Measurements from ENCODE around the gene COL25A1.

COL25A1 gene

DNA sequence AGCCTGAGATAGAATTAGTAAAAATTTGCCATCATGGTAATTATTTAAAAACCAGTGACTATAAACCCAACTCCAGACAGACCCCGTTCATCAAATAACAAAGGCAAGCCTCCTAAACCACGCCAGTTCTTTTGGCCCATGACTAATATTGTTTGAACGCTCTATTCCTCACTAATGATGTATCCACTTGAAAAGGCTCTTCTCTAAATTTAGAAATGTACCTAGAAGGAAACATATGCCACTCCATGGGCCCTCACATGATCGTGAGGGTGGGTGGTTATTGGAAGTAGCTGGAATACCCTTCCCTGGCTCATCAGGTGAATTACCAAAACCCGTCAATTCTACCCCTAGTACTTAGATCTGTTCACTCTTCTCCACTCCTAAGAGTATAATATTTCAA, 249.2 kb downstream of the COL25A1 start:
- H3K27me3 Mint-ChIP-seq = no peaks in the 10 kb centered on the region
- H3K9me3 Mint-ChIP-seq = no peaks in the 10 kb centered on the region
- no peaks in the 10 kb centered on the region for H3K36me3 Mint-ChIP-seq
- H3K4me1 Mint-ChIP-seq = peaks cover 6% of the 10 kb centered on the region
- no peak overlapping the region for H3K4me3 Mint-ChIP-seq
- H3K27ac Mint-ChIP-seq = no peak overlapping the region

DNA sequence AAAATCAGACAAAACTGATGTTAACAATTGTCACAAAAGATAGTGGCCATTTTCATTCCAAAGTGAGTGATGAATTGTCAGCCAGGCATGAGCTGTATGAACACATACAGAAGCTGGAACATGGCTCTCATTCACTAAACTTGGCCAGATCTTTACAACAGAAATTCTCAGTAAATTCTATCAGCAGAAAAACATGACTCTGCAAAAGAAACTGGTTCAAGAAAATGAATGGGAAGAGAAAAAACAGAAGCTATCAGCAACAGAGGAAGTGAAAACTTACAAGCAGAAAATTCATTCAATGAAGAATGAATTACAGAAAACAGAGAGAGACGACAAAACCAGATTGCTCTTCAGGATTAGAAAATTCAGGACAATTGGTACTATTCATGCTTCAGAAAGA, 249.6 kb downstream of the COL25A1 start:
- no peaks in the 10 kb centered on the region for H3K9me3 Mint-ChIP-seq
- H3K4me3 Mint-ChIP-seq = no peak overlapping the region
- no peak overlapping the region for H3K27ac Mint-ChIP-seq
- no peaks in the 10 kb centered on the region for H3K27me3 Mint-ChIP-seq
- H3K4me1 Mint-ChIP-seq = peaks cover 6% of the 10 kb centered on the region
- H3K36me3 Mint-ChIP-seq = no peaks in the 10 kb centered on the region

DNA sequence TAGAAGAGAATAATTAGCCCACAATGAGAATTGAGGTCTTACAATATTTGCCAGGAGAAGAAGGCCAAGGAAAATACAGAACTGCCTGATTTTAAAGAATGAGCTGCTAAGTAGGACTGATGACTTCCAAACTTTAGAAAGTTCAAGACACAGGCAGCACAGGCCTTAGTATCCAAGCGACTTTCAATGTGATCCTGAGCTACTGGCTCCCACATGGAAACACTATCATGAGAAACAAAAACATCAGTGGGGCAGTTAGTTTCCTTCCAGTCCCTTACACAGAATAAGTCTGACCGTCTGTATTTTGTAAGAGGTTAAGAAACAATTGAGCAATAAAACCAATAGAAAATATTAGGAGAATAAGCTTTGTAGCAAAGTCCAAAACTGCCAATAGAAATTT, 251.4 kb downstream of the COL25A1 start:
- H3K27ac Mint-ChIP-seq = no peak overlapping the region
- H3K36me3 Mint-ChIP-seq = no peaks in the 10 kb centered on the region
- no peaks in the 10 kb centered on the region for H3K27me3 Mint-ChIP-seq
- H3K4me1 Mint-ChIP-seq = peaks cover 12% of the 10 kb centered on the region
- no peaks in the 10 kb centered on the region for H3K9me3 Mint-ChIP-seq
- H3K4me3 Mint-ChIP-seq = no peak overlapping the region

DNA sequence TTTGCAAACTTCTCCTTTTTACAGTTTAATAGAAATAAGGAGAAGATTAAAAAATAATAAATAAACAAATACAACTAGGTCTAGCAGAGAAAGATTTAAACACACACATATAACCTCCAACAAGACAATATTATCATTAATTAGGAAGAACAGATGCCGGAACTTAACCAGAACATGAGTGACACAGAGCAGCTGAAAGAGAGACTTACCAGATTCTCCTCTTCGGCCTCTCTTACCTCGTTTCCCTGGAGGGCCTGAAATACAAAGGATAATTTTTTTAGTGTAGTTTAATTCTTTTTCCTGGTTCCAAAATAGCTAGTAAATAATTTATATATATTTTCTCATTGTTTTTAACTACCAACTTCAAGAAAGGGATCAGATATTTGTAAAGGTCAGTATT, 252.5 kb downstream of the COL25A1 start:
- no peaks in the 10 kb centered on the region for H3K9me3 Mint-ChIP-seq
- no peak overlapping the region for H3K4me3 Mint-ChIP-seq
- H3K27ac Mint-ChIP-seq = no peak overlapping the region
- H3K4me1 Mint-ChIP-seq = peaks cover 12% of the 10 kb centered on the region
- H3K27me3 Mint-ChIP-seq = no peaks in the 10 kb centered on the region
- no peaks in the 10 kb centered on the region for H3K36me3 Mint-ChIP-seq

DNA sequence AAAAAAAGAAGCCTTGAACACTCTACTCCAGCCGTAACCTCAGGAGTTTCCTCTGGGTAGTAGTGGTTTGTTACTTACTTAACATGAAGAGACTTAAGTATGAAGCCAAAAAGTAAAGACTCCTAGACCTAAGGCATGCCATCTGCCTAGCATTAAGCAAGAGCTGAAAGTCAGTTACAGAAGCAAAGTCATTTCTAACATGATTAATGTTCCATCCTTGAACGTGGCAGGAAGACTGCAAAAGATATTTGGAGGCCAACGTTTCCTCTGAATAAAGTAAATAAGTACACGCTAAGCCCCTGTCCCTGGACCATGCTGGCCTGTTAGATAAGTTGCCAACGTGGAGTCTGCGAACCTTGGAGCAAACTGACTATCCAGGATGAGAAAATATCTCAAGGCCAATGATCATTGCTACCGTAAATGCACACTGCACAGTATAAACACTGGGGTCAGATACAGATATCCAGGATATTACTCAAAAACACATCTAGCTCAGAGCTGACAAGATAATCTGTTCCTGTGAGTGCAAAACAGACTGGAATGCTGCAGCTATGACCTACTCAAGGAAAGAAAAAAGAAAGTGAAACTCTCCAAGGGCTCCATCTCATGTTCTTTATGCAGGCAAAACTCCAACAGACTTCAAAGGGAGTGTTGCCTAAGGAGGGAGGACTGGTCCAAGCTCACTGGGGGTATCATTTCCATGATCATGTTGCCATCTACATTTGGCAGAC, 255.8 kb downstream of the COL25A1 start:
- no peak overlapping the region for H3K4me3 Mint-ChIP-seq
- H3K9me3 Mint-ChIP-seq = no peaks in the 10 kb centered on the region
- no peaks in the 10 kb centered on the region for H3K36me3 Mint-ChIP-seq
- H3K4me1 Mint-ChIP-seq = peaks cover 6% of the 10 kb centered on the region
- H3K27me3 Mint-ChIP-seq = peaks cover 2% of the 10 kb centered on the region
- no peak overlapping the region for H3K27ac Mint-ChIP-seq

DNA sequence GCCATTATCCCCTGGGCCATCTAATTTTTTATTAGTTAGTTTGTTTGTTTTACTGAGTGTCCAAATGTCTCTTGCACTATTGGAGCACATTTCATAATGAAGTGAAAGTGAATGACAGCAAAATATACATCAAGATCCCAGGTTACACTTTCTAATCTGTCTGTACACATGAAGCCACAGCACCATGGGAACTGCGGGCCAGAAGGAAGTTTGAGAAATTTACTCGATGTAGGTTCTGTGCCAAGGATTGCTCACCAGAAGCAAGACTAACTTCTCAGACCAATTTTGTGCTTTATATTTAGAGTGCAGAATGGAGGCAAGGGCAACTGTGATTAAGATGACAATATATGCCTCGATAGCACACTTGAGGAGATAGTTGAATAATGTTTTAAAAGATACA, 258.0 kb downstream of the COL25A1 start:
- Mint-ChIP-seq H3K4me1 (peaks cover 6% of the 10 kb centered on the region), H3K27ac (no peak overlapping the region), H3K36me3 (no peaks in the 10 kb centered on the region)

DNA sequence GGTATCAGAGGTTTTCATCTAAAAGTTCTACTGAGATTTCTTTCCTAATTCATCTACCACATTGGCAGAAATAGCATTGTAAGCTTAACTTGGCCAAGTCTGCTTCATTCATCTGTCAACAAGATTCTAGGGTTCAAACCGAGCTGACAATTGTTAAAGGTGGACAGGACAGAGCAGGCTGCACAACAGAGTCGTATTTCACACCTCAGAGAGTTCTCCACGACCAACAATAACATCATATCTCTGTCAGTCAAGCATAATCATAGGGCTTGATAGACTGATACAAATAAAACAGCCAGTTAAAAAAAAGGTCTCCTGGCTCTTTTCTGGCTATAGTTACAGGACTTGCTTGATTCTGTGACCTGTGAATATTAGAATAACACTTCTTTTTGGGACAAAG, 259.2 kb downstream of the COL25A1 start:
- H3K27me3 Mint-ChIP-seq = peaks cover 8% of the 10 kb centered on the region
- H3K36me3 Mint-ChIP-seq = no peaks in the 10 kb centered on the region
- H3K4me1 Mint-ChIP-seq = peaks cover 6% of the 10 kb centered on the region
- no peak overlapping the region for H3K4me3 Mint-ChIP-seq
- no peak overlapping the region for H3K27ac Mint-ChIP-seq
- no peaks in the 10 kb centered on the region for H3K9me3 Mint-ChIP-seq

More for the DNA sequence above, 258.0 kb downstream of the COL25A1 start:
- H3K9me3 Mint-ChIP-seq = no peaks in the 10 kb centered on the region
- H3K27me3 Mint-ChIP-seq = peaks cover 6% of the 10 kb centered on the region
- H3K4me3 Mint-ChIP-seq = no peak overlapping the region

DNA sequence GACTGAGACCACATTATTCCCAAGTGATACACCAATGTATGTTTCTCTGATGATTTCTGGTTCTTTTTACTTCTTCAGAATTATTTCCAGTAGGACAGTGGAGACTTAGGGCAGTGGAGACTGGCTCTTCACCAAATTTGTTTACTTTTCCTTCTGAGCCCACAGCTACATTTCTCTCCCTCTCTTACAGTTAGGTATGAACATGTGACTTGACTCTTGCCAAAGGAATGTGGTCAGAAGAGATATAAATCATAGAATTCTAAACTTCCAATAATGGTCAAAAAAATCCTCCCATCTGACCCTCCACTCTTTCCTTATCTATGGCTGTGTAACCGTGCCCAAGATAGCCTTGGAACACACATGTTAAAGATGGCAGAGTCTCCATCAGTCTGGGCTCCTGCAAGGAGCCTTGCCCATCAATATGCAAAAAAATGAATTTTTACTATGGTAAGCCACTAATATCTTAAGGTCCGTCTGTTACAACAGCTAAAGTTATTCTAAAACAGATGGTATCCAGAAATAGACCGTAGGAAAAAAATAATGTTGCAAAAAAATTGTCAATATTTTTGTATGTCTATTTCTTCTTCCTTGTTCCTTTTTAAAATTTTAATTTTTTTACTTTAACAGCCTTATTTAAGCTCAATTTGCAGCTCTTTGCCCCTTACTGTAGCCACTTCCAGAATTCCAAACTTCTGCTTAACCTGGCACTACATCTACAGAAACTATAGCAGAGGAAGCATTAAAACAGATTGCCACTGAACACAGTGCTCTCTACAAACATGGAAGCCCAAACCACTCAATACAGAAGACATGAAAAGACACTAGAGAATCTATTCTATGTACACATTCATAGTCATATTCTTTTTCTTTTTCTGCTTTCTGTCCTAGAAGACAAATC, 260.7 kb downstream of the COL25A1 start:
- no peaks in the 10 kb centered on the region for H3K36me3 Mint-ChIP-seq
- H3K4me3 Mint-ChIP-seq = no peak overlapping the region
- H3K27ac Mint-ChIP-seq = no peak overlapping the region
- peaks cover 2% of the 10 kb centered on the region for H3K4me1 Mint-ChIP-seq
- H3K27me3 Mint-ChIP-seq = peaks cover 8% of the 10 kb centered on the region
- H3K9me3 Mint-ChIP-seq = no peaks in the 10 kb centered on the region

DNA sequence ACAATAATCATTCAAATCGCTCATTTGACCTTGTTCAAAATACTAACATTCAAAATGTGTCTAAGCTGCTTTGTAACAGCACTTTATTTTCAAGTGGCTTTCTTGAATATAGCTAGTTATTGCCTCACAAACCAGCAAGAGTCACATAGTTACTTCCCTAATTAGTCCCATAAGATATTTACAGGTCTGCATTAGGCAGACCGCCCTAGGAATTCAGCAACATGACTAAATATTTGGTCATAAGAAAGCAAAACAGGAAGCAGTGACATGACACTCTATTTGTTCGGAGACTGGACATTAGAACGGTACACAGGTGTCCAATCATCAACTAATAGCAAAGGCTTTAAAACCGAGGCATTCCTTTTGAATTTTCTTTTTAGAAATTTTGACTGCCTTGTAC, 262.0 kb downstream of the COL25A1 start:
- no peak overlapping the region for H3K4me3 Mint-ChIP-seq
- H3K9me3 Mint-ChIP-seq = no peaks in the 10 kb centered on the region

DNA sequence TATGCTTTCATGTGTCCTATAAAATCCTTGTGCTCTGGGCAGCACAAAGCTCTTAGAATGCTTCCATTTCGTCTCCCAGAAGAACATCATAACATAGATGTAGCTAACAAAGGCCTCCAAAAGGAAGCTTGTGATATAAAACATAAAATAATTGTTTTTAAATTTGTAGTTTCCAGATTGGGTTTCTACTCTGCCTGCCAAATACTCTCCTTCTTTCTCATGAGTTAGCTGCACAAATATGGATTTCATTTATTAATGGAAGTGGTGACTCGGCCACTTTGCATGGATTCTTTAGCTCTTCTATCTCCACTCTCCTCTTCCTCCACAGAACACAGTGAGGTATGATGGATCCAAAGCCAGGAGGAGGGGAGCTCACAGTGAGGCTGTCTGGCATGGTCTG, 265.4 kb downstream of the COL25A1 start:
- no peaks in the 10 kb centered on the region for H3K4me1 Mint-ChIP-seq
- H3K4me3 Mint-ChIP-seq = no peak overlapping the region

More for the DNA sequence above, 262.0 kb downstream of the COL25A1 start:
- H3K4me1 Mint-ChIP-seq = no peaks in the 10 kb centered on the region
- H3K27me3 Mint-ChIP-seq = peaks cover 8% of the 10 kb centered on the region
- H3K36me3 Mint-ChIP-seq = no peaks in the 10 kb centered on the region
- H3K27ac Mint-ChIP-seq = no peak overlapping the region

DNA sequence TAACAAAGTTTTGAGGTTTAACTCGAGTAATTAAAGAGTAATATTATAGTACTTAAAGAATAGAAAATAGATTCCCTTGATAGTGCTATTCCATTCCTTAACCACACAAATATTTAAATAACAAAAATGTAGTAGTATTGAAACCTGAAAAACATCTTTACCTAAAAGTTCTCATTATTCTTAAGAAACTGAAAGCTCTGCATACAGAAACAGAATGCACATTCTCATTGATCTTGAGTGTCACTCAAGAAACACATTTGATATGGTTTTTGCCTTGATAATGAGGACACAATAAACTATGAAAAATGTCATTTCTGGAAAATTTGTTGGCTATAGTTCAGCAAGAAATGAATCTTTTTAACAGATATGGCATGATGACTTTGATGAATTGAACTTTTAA, 268.5 kb downstream of the COL25A1 start:
- Mint-ChIP-seq H3K4me3 (no peak overlapping the region), H3K9me3 (no peaks in the 10 kb centered on the region), H3K4me1 (no peaks in the 10 kb centered on the region), H3K27me3 (peaks cover 2% of the 10 kb centered on the region), H3K36me3 (no peaks in the 10 kb centered on the region), H3K27ac (no peak overlapping the region)

More for the DNA sequence above, 265.4 kb downstream of the COL25A1 start:
- Mint-ChIP-seq H3K9me3 (no peaks in the 10 kb centered on the region), H3K27me3 (peaks cover 8% of the 10 kb centered on the region), H3K27ac (no peak overlapping the region), H3K36me3 (no peaks in the 10 kb centered on the region)

DNA sequence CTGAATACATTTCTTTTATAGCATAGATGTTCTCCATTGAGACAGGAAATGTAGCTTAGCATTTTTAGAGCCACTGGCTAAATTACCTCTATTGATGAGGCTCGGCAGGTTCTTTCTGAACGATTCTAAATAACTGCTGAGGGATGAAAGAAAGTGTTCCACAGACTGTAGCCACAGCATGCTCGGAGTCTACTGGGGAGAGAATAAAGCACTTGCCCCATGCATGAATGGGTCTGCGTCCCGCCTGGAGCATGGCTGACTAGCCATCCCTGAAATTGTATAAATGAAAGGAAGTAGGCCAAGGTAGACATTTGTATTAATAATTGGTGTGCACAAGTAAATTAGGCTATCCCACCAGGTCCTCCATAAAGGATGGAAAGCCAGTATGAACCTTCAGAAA, 269.8 kb downstream of the COL25A1 start:
- Mint-ChIP-seq H3K4me1 (no peaks in the 10 kb centered on the region), H3K9me3 (no peaks in the 10 kb centered on the region), H3K27me3 (no peaks in the 10 kb centered on the region), H3K4me3 (no peak overlapping the region), H3K27ac (no peak overlapping the region), H3K36me3 (no peaks in the 10 kb centered on the region)

DNA sequence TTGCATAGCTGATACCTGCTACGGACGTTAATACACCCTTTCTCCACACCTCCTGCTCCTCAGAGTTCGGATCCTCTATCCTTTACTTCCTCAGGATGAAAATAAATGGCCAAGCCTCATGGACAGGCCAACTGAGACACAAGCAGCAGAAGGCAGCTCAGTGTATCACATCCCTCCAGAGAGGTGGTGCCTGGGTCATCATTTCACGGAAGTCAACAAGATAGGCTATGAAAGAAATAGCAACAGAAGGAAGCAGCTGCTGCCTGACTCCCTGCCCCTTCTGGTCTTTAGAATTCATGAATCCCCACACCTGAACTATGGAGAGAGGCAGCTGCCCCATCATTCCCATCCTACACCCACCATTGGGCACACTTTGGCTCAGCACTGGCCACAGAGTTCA, 272.5 kb downstream of the COL25A1 start:
- H3K4me3 Mint-ChIP-seq = no peak overlapping the region
- H3K36me3 Mint-ChIP-seq = no peaks in the 10 kb centered on the region
- H3K27me3 Mint-ChIP-seq = no peaks in the 10 kb centered on the region
- H3K9me3 Mint-ChIP-seq = no peaks in the 10 kb centered on the region
- H3K4me1 Mint-ChIP-seq = no peaks in the 10 kb centered on the region
- no peak overlapping the region for H3K27ac Mint-ChIP-seq

DNA sequence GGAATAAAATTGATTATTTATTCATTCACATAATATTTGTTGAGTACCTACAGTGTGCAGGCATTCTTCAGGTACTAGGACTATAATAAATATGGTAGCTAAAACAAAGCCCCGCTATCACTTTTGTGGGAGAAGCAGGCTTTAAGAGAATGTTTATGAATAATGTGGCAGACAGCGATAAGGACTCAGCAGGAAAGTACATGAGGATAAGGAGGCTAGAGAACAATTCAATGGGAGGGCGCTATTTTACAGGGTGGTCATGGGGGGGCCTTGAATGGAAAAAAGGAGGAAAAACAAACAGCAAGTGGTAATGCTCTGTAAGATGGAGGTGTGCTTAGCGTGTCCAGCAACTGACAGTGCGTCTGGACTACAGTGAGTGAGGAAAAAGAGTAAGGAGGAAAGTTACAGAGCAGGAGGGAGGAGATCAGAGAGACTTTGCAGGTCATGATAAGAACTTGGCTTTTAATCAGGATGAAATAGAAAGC, 275.4 kb downstream of the COL25A1 start:
- Mint-ChIP-seq H3K9me3 (no peaks in the 10 kb centered on the region), H3K36me3 (peaks cover 1% of the 10 kb centered on the region), H3K27ac (no peak overlapping the region), H3K27me3 (no peaks in the 10 kb centered on the region), H3K4me1 (no peaks in the 10 kb centered on the region), H3K4me3 (no peak overlapping the region)

DNA sequence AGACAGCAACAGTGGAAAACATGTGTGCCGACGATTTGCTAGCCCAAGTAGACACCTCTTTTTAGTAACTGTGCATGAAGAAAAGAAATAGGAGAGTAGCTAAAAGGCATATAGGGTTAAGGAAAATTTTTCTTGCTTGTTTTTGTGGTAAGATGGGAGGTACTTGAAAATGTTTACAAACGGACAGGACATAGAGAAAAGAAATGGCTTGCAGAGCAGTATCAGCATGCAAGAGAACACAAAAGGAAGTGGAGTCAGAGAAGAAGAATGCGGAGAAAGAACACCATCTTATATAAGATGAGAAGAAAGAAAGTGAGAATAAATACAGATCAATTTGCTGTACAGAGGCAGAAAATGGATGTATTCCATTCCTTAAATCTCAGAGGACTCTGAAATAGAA, 275.9 kb downstream of the COL25A1 start:
- H3K36me3 Mint-ChIP-seq = peaks cover 3% of the 10 kb centered on the region
- H3K27ac Mint-ChIP-seq = no peak overlapping the region
- no peak overlapping the region for H3K4me3 Mint-ChIP-seq
- H3K4me1 Mint-ChIP-seq = no peaks in the 10 kb centered on the region
- no peaks in the 10 kb centered on the region for H3K9me3 Mint-ChIP-seq
- H3K27me3 Mint-ChIP-seq = no peaks in the 10 kb centered on the region

DNA sequence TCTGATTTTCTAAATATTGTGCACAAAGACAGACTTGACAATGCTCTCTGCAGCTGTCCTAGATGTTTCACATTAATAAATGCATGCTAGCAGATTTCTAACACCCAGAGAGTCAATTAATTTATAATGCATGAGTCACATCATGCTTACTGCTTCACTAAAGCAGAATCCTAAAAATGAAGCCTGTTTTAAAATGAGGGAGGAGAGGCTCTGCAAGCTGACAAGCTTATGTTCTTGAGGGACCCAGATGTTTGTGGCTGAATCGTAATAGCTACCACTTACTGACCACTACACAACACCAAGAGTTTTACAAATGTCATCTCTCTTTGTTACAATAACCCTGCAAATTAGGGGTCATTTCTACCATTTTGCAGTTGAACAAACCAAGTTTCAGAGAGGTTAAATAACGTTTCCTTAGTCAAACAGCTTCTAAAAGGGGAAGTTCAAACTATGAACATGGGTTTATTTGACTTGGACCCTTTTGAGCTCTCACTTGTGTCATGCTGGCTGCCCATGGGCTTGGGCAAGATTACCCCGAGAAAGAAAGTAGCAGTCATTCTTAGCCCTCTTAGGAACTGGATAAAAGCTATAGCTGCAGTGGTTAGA, 276.9 kb downstream of the COL25A1 start:
- no peaks in the 10 kb centered on the region for H3K9me3 Mint-ChIP-seq
- H3K4me1 Mint-ChIP-seq = no peaks in the 10 kb centered on the region
- no peak overlapping the region for H3K27ac Mint-ChIP-seq
- peaks cover 3% of the 10 kb centered on the region for H3K36me3 Mint-ChIP-seq
- H3K4me3 Mint-ChIP-seq = no peak overlapping the region
- no peaks in the 10 kb centered on the region for H3K27me3 Mint-ChIP-seq

All from activated naive CD4-positive, alpha-beta T cell treated with anti-CD3 and anti-CD28 coated beads, Interleukin-2, amount 50 U/mL, for 24 hours (primary cell).